ENCODE results near the gene FBXO48.

Gene FBXO48

DNA sequence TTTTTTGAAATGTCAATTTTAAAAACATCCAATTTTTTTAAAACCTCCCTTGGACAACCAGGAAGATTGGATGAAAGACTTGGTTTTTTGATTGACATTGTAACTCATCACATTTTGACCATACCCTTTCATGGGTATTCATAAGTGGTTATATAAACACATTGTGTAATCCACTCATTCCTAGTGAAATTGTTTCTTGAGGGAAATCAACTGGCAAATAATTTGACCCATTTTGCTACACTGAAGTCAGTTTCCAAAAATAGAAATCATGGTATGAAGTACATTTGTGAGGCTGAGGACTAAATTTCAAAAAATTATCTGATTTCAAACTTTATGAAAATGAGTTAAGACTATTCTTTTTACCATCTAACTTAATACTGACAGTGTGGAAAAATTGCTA, 31.5 kb downstream of the FBXO48 start:
- DNase-seq (ENCODE audit: low spot score), result no peak

DNA sequence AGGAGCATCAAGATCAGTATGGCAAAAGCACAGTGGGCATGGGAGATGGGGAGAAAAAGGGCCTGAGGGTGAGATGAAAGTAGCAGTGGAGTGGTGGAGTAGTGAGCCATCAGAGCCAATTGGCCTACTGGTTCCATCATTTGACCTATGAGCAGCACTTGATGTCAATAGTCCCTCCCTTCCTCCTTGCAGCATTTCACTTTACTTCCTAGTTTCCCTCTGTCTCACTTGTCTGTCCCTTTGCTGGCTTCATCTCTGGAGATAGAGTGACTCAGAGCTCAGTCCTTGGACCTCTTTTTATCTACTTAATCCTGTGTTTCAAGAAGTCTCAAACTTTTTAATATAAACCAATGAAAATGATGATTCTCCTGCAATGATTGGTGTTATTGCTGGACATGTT, 32.1 kb downstream of the FBXO48 start:
- no peak for DNase-seq (ENCODE audit: low spot score)

GRCh38 chr2:68432696-68433658, 34.1 kb downstream of the FBXO48 start:
- DNase-seq (ENCODE audit: low spot score), result no peak

- DNase-seq (ENCODE audit: low spot score), result no peak
Observed at GRCh38 chr2:68431316-68431972, 35.6 kb downstream of the FBXO48 start.

DNA sequence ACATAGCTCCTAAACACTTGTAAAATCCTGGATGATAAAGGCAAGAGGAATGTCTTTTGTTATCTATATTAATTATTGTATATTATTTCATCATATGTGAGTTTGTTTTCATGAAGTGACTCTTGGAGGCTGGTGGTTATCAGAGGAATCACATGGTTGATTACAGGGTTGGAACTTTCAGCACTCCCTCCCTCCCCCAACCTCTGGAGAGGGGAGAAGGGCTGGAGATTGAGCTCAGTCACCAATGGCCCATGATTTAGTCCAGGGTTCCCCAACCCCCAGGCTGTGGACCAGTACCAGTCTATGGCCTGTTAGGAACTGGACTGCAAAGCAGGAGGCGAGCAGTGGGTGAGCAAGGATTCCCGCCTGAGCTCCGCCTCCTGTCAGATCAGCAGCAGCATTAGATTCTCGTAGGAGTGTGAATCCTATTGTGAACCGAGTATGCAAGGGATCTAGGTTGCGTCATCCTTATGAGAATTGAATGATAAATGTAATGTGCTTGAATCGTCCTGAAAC, 37.7 kb downstream of the FBXO48 start:
- DNase-seq (ENCODE audit: low spot score), result no peak

- no peak for DNase-seq (ENCODE audit: low spot score)
Observed at GRCh38 chr2:68428746-68429145, 38.3 kb downstream of the FBXO48 start.

GRCh38 chr2:68428126-68428525, 39.0 kb downstream of the FBXO48 start:
- no peak for DNase-seq (ENCODE audit: low spot score)

- no peak for DNase-seq (ENCODE audit: low spot score)
Observed at GRCh38 chr2:68426848-68427579, 40.1 kb downstream of the FBXO48 start.

DNA sequence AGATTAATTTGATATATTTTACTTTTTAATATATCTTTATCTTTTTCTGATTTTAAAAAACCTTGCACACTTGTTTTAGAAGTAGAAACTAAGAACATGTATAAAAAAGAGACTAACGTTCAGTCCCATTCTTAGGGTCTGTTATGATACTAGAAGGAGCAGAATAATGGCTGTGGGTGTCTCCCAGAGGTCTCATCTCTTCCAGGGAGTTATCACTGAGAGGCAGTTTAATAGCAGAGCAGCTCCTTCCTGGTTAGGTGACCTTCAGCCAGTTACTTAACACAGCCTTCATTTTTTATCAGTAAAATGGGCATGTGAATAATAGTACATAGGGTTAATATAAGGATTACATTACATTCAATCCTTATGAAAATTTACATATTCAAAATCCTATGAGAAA, 40.6 kb downstream of the FBXO48 start:
- DNase-seq (ENCODE audit: low spot score), result no peak

DNA sequence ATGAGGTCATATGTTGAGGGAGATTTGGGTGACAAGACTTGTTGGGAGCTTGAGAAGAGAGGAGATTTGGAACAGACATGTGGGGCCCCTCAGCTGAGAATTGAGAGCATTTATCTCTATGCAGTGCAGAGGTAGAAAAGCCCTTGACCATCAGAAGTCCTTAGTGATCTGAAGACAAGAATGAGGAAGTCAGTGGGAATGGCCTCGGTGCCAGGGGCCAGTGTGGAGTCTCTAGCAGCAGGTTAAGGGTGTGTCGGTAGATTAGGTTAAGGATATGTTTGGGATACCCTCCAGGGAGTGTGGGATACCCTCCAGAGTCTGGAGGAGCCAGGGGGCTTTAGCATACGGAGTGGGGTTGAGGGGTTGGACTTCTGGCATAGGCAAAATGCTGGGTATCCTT, 41.6 kb downstream of the FBXO48 start:
- no peak for DNase-seq (ENCODE audit: low spot score)

- DNase-seq (ENCODE audit: low spot score), result no peak
Observed at GRCh38 chr2:68423966-68424650, 43.0 kb downstream of the FBXO48 start.

DNA sequence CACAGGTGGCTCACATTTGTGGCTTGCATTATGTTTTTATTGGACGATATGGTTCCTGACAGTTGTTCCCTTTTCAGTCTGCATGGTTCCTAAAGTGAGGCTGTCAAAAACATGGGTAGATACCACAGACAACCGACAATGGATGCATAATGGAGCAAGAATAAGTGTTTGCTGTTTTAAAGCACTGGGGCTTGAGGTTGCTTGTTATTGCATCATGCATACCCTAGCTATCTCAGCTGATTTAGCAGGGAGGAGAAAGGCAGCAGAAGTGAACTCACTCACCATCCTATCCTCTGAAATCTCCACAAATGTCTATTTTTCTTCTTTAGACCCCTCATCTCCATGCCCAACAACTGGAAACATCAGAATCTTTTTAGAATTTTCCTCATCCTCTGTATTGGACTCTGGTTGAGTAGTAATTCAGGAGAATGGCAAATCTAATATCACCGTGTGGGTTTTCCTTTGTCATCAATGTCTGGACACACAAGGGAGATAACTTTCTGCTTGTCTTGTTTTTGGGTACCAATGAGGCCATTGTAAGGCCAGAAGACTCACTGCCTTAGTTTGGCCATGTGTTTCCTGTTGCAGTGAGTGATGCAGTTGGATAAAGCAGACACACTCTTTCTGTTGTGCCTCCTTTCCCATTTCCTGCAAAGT, 46.7 kb downstream of the FBXO48 start:
- DNase-seq (ENCODE audit: low spot score), result no peak

DNA sequence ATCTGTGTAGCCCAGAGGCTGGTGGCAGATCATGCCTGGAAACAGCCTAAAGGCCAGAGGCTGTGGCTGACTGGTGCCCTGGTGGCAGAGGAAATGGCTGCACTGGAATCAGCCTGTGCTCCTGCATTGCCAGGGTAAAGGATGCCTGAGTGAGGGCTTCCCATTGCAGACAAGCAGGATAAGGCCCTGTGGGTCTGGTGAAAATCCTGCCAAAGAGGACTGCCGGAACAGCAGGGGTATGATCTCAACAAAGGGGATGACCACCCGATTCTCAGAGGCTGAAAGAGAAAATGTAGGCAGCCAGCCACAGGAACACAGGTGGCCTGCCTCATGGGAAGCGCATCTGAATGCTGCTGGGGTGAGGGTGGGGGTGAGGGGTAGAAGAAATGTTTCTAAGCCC, 48.2 kb downstream of the FBXO48 start:
- DNase-seq (ENCODE audit: low spot score), result no peak

DNA sequence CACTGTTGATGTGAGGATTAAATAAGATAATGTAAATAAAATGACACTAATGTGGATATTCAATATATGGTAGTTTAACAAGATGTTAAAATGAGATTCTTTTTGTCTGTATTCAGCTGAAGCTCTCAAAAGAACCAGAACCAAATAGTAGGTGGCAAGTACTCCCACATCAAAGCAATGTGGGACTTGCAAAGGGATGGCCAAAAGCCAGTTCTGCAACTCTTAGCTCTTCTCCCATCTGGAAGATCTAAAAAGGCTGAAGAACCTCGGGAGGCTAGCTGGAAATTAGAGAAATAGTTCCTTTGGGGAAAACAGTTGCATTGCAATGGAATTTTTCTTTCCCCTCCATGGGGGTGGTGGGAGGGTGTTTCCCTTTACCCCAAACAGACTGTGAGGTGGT, 48.7 kb downstream of the FBXO48 start:
- no peak for DNase-seq (ENCODE audit: low spot score)

DNA sequence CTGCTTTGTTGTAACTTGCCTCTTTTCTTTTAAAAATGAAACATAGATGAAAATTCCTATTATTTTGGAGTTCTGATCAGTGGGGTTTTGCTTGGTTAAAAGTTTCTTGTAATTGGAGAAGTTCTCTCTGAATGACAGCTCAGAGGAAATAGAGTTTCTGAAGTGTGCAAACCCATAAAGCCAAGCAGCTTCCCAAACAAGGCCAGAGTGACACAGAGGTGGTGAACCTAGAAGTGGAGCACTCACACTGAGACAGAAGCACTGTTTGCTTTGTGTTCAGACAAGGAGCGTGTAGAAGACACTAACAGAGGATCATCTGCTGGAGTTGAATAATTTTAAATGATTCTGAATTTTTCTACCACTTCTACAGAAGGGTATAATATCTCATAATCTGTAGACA, 49.2 kb downstream of the FBXO48 start:
- DNase-seq (ENCODE audit: low spot score), result no peak

DNA sequence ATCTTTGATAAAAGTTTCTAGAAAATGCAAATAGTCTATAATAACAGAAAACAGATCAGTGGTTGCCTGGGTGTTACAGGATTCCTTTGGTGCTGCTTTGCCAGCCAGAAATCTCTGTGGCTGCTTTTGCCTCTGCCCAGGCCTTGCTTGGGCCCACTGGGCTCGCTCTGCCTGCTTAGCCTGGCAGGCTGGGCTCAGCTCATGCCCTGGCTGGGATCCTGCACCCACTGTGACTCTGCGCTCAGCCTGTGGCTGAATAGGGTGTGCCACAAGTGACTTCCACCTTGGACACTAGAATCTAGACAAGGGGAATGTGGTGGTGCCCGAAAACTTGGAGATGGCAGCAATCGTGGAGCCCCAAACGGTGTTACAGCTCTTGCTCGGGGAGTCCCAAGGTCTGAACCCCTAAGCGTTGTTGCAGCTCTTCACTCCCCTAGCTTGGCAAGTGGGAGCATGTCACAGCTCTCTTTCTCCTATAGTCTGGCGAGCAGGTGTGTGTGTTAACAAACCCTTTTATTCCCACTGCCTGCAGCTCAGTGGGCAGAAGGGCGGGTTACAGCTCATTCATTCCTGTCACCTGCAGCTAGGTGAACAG, 50.9 kb downstream of the FBXO48 start:
- no peak for DNase-seq (ENCODE audit: low spot score)

- DNase-seq (ENCODE audit: low spot score), result no peak
Observed at GRCh38 chr2:68415521-68415920, 51.6 kb downstream of the FBXO48 start.

GRCh38 chr2:68414876-68415275, 52.2 kb downstream of the FBXO48 start:
- no peak for DNase-seq (ENCODE audit: low spot score)

GRCh38 chr2:68414452-68414851, 52.6 kb downstream of the FBXO48 start:
- no peak for DNase-seq (ENCODE audit: low spot score)

DNA sequence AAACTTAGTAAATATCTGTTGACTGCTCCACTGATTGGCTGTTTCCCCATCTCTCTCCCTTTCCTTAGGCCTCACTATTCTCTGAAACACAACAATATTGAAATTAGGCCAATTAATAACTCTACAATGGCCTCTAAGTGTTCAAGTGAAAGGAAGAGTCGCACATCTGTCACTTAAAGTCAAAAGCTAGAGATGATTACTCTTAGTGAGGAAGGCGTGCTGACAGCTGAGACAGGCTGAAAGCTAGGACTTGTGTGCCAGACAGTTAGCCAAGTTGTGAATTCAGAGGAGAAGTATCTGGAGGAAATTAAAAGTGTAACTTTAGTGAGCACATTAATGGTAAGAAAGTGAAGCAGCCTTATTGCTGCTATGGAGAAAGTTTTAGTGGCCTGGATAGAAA, 53.6 kb downstream of the FBXO48 start:
- DNase-seq (ENCODE audit: low spot score), result no peak
